HL-60/S4 treated with phorbol 12-myristate 13-acetate at 8.2 ng/mL for 4 days and 3 days (cell line): ENCODE measurements around the gene KIAA2012.

Source experiments
- in situ Hi-C: fragments of 300-500 bp; cut with MboI; formaldehyde crosslinking; loops from 2 replicates; pipeline ENCODE4 v1.15.0; 2022; ENCODE audit warnings: low sequenced_read_pairs

KIAA2012 gene

GRCh38 chr2:202042444-202042843, 30.6 kb upstream of the KIAA2012 start:
- in situ Hi-C loops: no loop called here

DNA sequence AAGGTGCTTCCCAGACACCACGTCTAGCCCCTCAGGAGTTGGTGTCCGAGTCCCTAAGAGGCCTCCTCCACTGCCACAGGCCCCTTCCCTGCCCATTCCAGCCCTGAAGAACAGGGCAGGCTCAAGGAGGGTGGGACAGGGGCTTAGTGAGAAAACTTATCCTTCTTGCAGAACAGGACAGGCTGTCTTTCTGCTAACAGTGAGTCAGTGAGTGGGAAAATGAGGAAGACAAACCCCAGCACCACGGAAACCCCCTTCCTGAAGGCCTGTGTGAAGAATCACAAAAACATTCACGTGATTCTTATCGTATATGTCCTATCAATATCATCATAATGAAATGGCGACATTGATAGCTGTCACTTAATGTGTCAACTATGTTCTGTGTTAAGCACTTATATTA, 29.6 kb upstream of the KIAA2012 start:
- in situ Hi-C loops: no loop called here

DNA sequence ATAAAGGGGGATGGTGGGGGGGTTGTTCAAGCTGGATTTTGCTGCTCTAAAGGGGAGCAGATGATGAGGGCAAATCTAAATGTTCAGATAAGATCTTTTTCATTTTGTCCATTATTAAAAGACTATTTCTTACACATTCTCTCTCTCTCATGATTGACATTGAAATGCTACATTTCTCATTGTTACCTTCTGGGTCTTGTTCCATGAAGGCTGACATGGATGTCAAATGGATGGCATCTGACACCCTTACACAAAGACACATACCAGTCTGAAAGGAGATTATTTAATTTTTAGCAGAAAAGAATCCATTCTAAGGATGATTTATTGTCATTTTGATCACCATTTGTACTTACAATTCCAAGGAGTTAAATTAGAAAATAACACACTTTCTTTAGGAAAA, 28.3 kb upstream of the KIAA2012 start:
- in situ Hi-C loops: no loop called here

DNA sequence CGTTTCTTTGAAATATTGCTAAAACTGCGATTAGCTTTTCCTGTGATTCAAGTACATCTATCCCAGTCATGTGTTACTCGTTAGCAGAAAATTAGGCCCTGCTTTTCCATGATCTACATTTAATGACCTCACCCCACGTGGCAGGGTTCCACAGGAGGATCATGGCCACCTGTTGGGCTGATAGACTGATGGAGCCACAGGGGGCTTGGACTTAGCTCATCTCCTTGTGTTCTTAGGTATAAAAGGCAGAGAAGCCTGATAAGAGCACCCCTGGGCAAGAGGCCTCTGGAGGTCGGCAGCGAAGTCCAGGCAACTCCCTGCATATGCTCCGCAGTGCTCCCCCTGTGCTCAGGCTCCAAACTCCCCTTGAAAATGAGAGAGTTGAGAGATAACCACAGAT, 26.5 kb upstream of the KIAA2012 start:
- in situ Hi-C loops: no loop called here

DNA sequence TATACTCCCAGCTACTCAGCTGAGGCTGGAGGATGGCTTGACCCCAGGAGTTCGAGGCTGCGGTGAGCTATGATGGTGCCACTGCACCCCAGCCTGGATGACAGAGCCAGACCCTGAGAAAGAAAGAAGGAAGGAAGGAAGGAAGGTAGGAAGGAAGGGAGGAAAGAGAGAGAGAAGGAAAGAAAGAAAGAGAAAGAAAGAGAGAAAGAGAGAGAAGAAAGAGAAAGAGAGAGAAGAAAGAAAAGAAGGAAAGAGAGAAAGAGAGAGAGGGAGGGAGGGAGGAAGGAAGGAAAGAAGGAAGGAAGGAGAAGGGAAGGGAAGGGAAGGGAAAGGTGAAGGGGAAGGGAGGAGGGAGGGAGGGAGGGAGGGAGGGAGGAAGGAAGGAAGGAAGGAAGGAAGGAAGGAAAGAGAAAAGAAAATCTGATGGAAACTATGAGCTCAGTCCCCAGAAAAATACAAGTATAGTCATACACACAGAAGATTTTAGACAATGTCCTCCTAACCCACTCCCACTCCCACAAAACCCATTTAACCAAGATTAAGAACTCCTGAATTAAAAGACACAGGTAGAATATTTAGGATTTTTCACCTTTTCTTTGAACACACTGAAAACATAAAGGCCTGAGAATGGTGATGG, 23.8 kb upstream of the KIAA2012 start:
- in situ Hi-C loops: no loop called here

GRCh38 chr2:202049840-202050239, 23.2 kb upstream of the KIAA2012 start:
- in situ Hi-C loops: no loop called here

DNA sequence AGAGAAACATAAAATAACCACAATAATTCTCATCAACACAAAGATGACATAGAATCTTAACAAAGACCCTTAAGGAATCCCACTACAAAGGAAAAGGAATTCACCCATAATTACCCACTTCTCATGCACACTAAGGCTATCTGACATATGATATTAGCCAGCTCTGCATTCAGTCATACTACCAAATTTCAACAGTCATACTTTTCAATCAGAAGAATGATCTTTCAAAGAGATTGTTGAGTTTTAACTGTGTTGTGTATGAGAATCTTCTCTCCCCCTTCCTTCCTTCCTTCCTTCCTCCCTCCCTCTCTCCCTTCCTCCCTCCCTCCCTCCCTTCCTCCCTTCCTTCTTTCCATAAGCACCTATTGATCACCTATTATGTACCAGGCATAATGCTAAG, 22.4 kb upstream of the KIAA2012 start:
- in situ Hi-C loops: no loop called here

DNA sequence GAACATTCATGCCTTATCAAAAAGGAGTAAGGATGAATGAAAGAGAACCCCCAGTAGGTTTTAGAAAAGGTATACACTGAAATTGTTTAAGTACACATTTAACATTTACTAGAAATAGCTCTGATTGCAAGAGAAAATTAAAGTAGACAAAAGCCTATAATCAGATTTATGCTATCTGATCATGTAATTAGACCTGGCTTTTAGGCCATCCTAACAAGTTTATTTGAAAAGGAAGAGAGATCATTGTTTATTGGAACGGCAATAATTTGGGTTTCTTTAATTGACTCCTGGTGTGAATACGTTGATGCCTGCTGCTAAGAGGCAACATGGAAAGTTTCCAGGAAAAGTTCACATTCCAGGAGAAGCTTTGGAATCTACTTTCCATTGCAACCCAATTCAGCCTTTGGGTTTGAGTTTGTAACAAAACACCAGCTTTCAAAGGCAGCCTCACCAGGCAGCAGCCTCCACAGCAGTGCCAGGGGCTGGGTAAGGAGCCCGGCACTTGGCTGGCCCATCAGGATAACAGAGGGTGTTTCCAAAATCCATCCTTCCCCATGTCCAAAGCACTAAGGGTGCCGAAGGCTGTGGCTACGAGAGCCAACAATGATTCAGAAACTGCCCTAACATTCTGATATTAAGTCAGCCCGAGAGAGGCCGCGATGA, 21.4 kb upstream of the KIAA2012 start:
- in situ Hi-C loops: no loop called here

GRCh38 chr2:202052235-202052634, 20.8 kb upstream of the KIAA2012 start:
- in situ Hi-C loops: no loop called here

GRCh38 chr2:202054679-202055078, 18.4 kb upstream of the KIAA2012 start:
- in situ Hi-C loops: no loop called here

GRCh38 chr2:202056611-202057010, 16.4 kb upstream of the KIAA2012 start:
- in situ Hi-C loops: no loop called here

- in situ Hi-C loops: no loop called here
Measured at GRCh38 chr2:202060218-202060617, 12.8 kb upstream of the KIAA2012 start.

DNA sequence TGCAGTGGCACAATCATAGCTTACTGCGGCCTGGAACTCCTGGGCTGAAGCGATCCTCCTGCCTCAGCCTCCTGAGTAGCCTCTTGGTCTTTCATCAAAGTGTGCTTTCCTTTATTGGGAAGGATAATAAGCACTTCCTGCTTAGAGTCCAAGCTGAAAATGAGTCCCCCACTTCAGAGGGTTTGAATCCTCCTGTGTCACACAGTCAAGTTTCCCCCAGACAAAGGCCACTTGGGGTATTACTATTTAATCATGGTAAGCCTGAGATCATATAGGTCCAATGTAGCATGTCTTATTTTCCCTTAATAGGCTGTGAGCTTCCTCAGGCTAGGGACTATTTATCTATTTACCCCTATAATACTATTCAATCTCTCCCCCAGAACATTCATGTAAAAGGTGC, 11.4 kb upstream of the KIAA2012 start:
- in situ Hi-C loops: no loop called here

- in situ Hi-C loops: no loop called here
Measured at GRCh38 chr2:202064171-202064880, 8.7 kb upstream of the KIAA2012 start.

DNA sequence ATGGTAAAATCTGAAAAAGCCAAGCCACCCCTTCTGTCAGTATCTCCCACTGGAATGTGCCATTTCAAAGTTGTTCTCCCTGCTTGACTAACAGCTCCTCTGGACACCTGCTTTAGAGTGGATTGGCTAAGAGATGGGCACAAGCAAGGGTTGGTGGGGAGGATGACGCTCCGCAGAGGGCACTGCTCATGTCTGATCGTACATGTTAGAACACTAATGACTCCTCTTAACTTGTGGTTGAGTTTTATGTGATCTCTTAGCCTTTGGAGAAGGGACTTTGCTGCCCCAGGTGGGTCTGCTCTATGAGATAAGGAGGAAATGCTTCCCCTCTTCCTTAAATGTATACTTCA, 8.2 kb upstream of the KIAA2012 start:
- in situ Hi-C loops: no loop called here

GRCh38 chr2:202065876-202066275, 7.2 kb upstream of the KIAA2012 start:
- in situ Hi-C loops: no loop called here

- in situ Hi-C loops: no loop called here
Measured at GRCh38 chr2:202066875-202067274, 6.2 kb upstream of the KIAA2012 start.

GRCh38 chr2:202067589-202067988, 5.5 kb upstream of the KIAA2012 start:
- in situ Hi-C loops: no loop called here

- in situ Hi-C loops: no loop called here
Measured at GRCh38 chr2:202069170-202070067, 3.6 kb upstream of the KIAA2012 start.

DNA sequence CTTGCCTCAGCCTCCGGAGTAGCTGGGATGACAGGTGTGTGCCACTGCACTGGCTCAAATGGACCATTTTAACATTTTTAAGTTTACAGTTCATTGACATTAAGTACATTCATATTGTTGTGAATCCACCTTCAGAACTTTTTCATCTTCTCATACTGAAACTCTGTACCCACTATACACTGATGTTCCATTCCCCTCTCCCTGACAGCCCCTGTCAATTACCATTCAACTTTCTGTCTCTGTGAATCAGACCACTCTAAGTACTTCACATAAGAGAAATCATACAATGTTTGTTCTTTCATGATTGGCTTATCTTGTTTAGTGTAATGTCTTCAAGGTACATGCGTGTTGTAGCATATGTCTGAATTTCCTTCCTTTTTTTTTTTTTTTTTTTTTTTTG, 1.9 kb upstream of the KIAA2012 start:
- in situ Hi-C loops: no loop called here

DNA sequence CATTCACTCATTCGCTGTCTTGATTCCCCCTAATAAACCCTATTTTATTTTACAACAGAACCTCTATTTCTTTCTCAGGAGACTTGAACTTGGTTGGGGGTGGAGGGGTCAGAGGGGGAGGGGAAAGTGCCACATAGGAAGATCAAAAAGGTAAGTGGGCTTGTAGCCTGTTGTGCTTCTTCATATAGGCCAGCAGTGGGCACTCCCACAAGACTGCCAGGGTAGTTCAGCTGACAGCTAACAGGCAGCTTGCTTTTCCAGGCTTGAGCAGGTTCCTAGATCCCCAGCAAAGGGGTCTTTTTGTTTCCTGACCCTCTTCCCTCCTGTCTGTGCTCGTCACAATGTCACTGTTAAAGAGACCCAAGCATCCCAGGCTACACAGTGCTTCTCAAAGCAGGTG, 829 bp upstream of the KIAA2012 start:
- in situ Hi-C loops: no loop called here
